MM.1S (cell line): ENCODE data around the gene RPS4Y2.

Source experiments
- DNase-seq: peaks from one replicate; pipeline ENCODE4 v3.0.0-alpha.2; 2015
- H2AFZ ChIP-seq: fragments of 300-600 bp; sonication (generic); 2 replicates; pipeline ENCODE4 v1.6.0; 2016; ENCODE audit warnings: antibody characterized with exemption, low read length
- H3F3A ChIP-seq: fragments of 300-600 bp; sonication (generic); 2 replicates; pipeline ENCODE4 v1.6.1; 2016; ENCODE audit warnings: mild to moderate bottlenecking, antibody characterized with exemption, low read length, moderate library complexity, mixed read lengths; ENCODE audit not compliant: insufficient read depth
- H3K27ac ChIP-seq: fragments of 300-600 bp; sonication (generic); 2 replicates; pipeline ENCODE4 v1.5.1; 2016; ENCODE audit warnings: mild to moderate bottlenecking, low read length
- H3K27me3 ChIP-seq: fragments of 300-600 bp; sonication (generic); replicated peaks from 2 replicates; pipeline ENCODE4 v1.6.0; 2016; ENCODE audit warnings: low read length; ENCODE audit not compliant: insufficient read depth
- H3K36me3 ChIP-seq: fragments of 300-600 bp; sonication (generic); replicated peaks from 2 replicates; pipeline ENCODE4 v1.6.1; 2016; ENCODE audit warnings: mild to moderate bottlenecking, low read length, mixed read lengths; ENCODE audit not compliant: insufficient read depth
- H3K4me1 ChIP-seq: fragments of 300-600 bp; sonication (generic); 2 replicates; pipeline ENCODE4 v1.6.1; 2016; ENCODE audit warnings: low read length, mixed read lengths
- H3K4me2 ChIP-seq: fragments of 300-600 bp; sonication (generic); 2 replicates; pipeline ENCODE4 v1.6.0; 2016; ENCODE audit warnings: low read depth, low read length
- H3K4me3 ChIP-seq: fragments of 300-600 bp; sonication (generic); 2 replicates; pipeline ENCODE4 v1.5.1; 2016; ENCODE audit warnings: low read length, mixed read lengths
- H3K79me2 ChIP-seq: fragments of 300-600 bp; sonication (generic); 2 replicates; pipeline ENCODE4 v1.6.1; 2016; ENCODE audit warnings: mixed run types, low read length, mixed read lengths
- H3K9ac ChIP-seq: fragments of 300-600 bp; sonication (generic); 2 replicates; pipeline ENCODE4 v1.6.1; 2016; ENCODE audit warnings: low read length, mixed read lengths
- H3K9me2 ChIP-seq: fragments of 300-600 bp; sonication (generic); replicated peaks from 2 replicates; pipeline ENCODE4 v1.6.1; 2016; ENCODE audit warnings: mild to moderate bottlenecking, low read length, mixed read lengths; ENCODE audit not compliant: insufficient read depth
- H3K9me3 ChIP-seq: fragments of 300-600 bp; sonication (generic); replicated peaks from 2 replicates; pipeline ENCODE4 v1.6.1; 2016; ENCODE audit warnings: mild to moderate bottlenecking, low read length, mixed read lengths; ENCODE audit not compliant: insufficient read depth
- H4K20me1 ChIP-seq: fragments of 300-600 bp; sonication (generic); 2 replicates; pipeline ENCODE4 v1.6.1; 2016; ENCODE audit warnings: mild to moderate bottlenecking, low read length, moderate library complexity, mixed read lengths; ENCODE audit not compliant: insufficient read depth
- CTCF ChIP-seq: fragments of 300-600 bp; sonication (generic); IDR thresholded peaks from 2 replicates; pipeline ENCODE4 v1.5.1; 2016; ENCODE audit warnings: antibody characterized with exemption, low read length, mixed read lengths
- EZH2 ChIP-seq: fragments of 300-600 bp; sonication (generic); optimal IDR thresholded peaks from 2 replicates; pipeline ENCODE3; 2017; ENCODE audit warnings: low read depth, mild to moderate bottlenecking, antibody characterized with exemption, low read length, mixed read lengths
- EZH2phosphoT487 ChIP-seq: fragments of 300-600 bp; sonication (generic); IDR thresholded peaks from 2 replicates; pipeline ENCODE4 v1.6.1; 2018; ENCODE audit warnings: antibody characterized with exemption, low read length

RPS4Y2 gene

GRCh38 chrY:20806243-20806642, 50.3 kb downstream of the RPS4Y2 start:
- no peaks in the 10 kb centered on the region for H3K4me1 ChIP-seq
- H3K27ac ChIP-seq: no peak overlapping the region
- no peaks in the 10 kb centered on the region for H3F3A ChIP-seq

GRCh38 chrY:20813459-20813858, 57.6 kb downstream of the RPS4Y2 start:
- TF ChIP-seq EZH2 (no peak), CTCF (no peak), EZH2phosphoT487 (no peak)
- no peaks in the 10 kb centered on the region for H3K4me1 ChIP-seq
- H3F3A ChIP-seq: no peaks in the 10 kb centered on the region
- H3K4me2 ChIP-seq: no peak overlapping the region
- H3K27me3 ChIP-seq: no peaks in the 10 kb centered on the region
- no peak for DNase-seq
- no peak overlapping the region for H3K4me3 ChIP-seq
- H3K36me3 ChIP-seq: no peaks in the 10 kb centered on the region
- H3K79me2 ChIP-seq: no peaks in the 10 kb centered on the region
- H3K9ac ChIP-seq: no peak overlapping the region
- H3K9me2 ChIP-seq: no peaks in the 10 kb centered on the region
- H4K20me1 ChIP-seq: no peaks in the 10 kb centered on the region
- no peak overlapping the region for H3K27ac ChIP-seq
- H2AFZ ChIP-seq: no peak overlapping the region
- H3K9me3 ChIP-seq: no peaks in the 10 kb centered on the region

More at GRCh38 chrY:20806243-20806642, 50.3 kb downstream of the RPS4Y2 start:
- Histone ChIP-seq H3K79me2 (no peaks in the 10 kb centered on the region), H3K9me2 (no peaks in the 10 kb centered on the region), H3K4me2 (no peak overlapping the region), H3K9me3 (no peaks in the 10 kb centered on the region), H3K9ac (no peak overlapping the region), H3K4me3 (no peak overlapping the region), H4K20me1 (no peaks in the 10 kb centered on the region), H3K27me3 (no peaks in the 10 kb centered on the region), H2AFZ (no peak overlapping the region), H3K36me3 (no peaks in the 10 kb centered on the region)
- DNase-seq: no peak
- TF ChIP-seq CTCF (no peak), EZH2phosphoT487 (no peak), EZH2 (no peak)

GRCh38 chrY:20814794-20815193, 58.9 kb downstream of the RPS4Y2 start:
- Histone ChIP-seq H3K9me2 (no peaks in the 10 kb centered on the region), H3K36me3 (no peaks in the 10 kb centered on the region), H3K27me3 (no peaks in the 10 kb centered on the region), H3K9ac (no peak overlapping the region), H3K27ac (no peak overlapping the region), H4K20me1 (no peaks in the 10 kb centered on the region), H3K79me2 (no peaks in the 10 kb centered on the region), H2AFZ (no peak overlapping the region), H3K4me3 (no peak overlapping the region), H3K4me2 (no peak overlapping the region), H3K9me3 (no peaks in the 10 kb centered on the region), H3F3A (no peaks in the 10 kb centered on the region), H3K4me1 (no peaks in the 10 kb centered on the region)
- no peak for DNase-seq
- TF ChIP-seq EZH2 (no peak), EZH2phosphoT487 (no peak), CTCF (no peak)
